ENCODE measurements around the gene MATK.

Gene MATK

DNA sequence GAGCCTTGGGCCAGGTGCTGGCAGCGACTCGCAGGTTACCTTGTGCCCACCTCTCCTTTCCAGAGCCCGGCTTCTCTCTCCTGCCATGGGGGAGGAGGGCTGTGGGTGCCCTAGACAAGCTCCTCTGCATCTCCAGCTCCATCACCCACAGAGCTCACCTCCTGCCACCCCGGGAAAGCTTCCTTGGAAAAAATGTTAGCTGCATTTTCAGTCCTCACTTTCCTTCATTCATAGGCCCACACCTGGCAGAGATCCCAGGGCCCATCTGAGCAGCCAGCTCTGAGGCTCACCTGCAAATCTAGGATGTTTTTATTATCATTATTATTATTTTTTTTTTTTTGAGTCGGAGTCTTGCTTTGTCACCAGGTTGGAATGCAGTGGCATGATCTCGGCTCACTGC lies 45.8 kb upstream of the MATK start:
- TF ChIP-seq TCF12 (IDR thresholded peaks at IDR 0.05; ENCODE audit: low read depth) (no peak), TAF1 (IDR thresholded peaks at IDR 0.05; ENCODE audit: low read depth) (no peak), EGR1 (IDR thresholded peaks at IDR 0.05) (no peak), FOXM1 (IDR thresholded peaks at IDR 0.05; ENCODE audit: borderline replicate concordance, low read depth) (no peak), TEAD4 (IDR thresholded peaks at IDR 0.05) (no peak), CREB1 (IDR thresholded peaks at IDR 0.05; ENCODE audit: low read depth) (no peak), EP300 (IDR thresholded peaks at IDR 0.05; ENCODE audit: borderline replicate concordance) (no peak)
- TF ChIP-seq, protein P1, sequence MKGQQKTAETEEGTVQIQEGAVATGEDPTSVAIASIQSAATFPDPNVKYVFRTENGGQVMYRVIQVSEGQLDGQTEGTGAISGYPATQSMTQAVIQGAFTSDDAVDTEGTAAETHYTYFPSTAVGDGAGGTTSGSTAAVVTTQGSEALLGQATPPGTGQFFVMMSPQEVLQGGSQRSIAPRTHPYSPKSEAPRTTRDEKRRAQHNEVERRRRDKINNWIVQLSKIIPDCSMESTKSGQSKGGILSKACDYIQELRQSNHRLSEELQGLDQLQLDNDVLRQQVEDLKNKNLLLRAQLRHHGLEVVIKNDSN (IDR thresholded peaks at IDR 0.05) = no peak
- TF ChIP-seq, protein P2, sequence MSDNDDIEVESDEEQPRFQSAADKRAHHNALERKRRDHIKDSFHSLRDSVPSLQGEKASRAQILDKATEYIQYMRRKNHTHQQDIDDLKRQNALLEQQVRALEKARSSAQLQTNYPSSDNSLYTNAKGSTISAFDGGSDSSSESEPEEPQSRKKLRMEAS (IDR thresholded peaks at IDR 0.05) = no peak

DNA sequence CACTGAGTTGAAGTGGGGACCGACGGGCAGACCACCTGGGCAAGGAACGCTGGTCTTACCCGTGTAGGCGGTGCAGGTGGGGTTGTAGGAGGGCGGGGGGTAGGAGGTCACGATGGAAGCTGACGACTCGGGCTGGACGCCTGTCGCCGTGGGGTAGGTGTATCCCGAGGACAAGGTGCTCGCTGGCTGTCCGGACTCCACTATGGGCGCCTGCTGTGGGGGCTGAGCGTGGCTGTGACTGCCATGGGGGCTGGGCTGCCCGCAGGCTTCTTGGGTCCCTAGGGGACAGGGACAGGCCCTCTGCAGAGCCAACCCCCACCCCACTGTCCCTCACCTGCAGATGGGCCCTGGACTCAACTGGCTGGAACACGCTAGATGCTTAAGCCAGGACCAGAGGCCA lies 45.4 kb upstream of the MATK start:
- no peak for TF ChIP-seq ZBTB7A (IDR thresholded peaks at IDR 0.05; ENCODE audit: low read depth)
- no peak for TF ChIP-seq RAD21 (IDR thresholded peaks at IDR 0.05; ENCODE audit: low read depth)
- TF ChIP-seq, protein P1 (IDR thresholded peaks at IDR 0.05) = no peak
- TF ChIP-seq, protein P3, sequence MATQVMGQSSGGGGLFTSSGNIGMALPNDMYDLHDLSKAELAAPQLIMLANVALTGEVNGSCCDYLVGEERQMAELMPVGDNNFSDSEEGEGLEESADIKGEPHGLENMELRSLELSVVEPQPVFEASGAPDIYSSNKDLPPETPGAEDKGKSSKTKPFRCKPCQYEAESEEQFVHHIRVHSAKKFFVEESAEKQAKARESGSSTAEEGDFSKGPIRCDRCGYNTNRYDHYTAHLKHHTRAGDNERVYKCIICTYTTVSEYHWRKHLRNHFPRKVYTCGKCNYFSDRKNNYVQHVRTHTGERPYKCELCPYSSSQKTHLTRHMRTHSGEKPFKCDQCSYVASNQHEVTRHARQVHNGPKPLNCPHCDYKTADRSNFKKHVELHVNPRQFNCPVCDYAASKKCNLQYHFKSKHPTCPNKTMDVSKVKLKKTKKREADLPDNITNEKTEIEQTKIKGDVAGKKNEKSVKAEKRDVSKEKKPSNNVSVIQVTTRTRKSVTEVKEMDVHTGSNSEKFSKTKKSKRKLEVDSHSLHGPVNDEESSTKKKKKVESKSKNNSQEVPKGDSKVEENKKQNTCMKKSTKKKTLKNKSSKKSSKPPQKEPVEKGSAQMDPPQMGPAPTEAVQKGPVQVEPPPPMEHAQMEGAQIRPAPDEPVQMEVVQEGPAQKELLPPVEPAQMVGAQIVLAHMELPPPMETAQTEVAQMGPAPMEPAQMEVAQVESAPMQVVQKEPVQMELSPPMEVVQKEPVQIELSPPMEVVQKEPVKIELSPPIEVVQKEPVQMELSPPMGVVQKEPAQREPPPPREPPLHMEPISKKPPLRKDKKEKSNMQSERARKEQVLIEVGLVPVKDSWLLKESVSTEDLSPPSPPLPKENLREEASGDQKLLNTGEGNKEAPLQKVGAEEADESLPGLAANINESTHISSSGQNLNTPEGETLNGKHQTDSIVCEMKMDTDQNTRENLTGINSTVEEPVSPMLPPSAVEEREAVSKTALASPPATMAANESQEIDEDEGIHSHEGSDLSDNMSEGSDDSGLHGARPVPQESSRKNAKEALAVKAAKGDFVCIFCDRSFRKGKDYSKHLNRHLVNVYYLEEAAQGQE (IDR thresholded peaks at IDR 0.05; ENCODE audit: low read depth) = no peak
- TF ChIP-seq FOXM1 (IDR thresholded peaks at IDR 0.05; ENCODE audit: borderline replicate concordance, low read depth) = no peak
- no peak for TF ChIP-seq CEBPB (IDR thresholded peaks at IDR 0.05)
- no peak for TF ChIP-seq TEAD4 (IDR thresholded peaks at IDR 0.05)
- TF ChIP-seq NFIC (IDR thresholded peaks at IDR 0.05) = no peak
- TF ChIP-seq EGR1 (IDR thresholded peaks at IDR 0.05) = no peak
- no peak for TF ChIP-seq YY1 (IDR thresholded peaks at IDR 0.05; ENCODE audit: low read depth)
- TF ChIP-seq, protein P2 (IDR thresholded peaks at IDR 0.05) = no peak
- TF ChIP-seq EP300 (IDR thresholded peaks at IDR 0.05; ENCODE audit: borderline replicate concordance) = no peak
- no peak for TF ChIP-seq TCF12 (IDR thresholded peaks at IDR 0.05; ENCODE audit: low read depth)
- TF ChIP-seq CREB1 (IDR thresholded peaks at IDR 0.05; ENCODE audit: low read depth) = no peak
- no peak for TF ChIP-seq TAF1 (IDR thresholded peaks at IDR 0.05; ENCODE audit: low read depth)

DNA sequence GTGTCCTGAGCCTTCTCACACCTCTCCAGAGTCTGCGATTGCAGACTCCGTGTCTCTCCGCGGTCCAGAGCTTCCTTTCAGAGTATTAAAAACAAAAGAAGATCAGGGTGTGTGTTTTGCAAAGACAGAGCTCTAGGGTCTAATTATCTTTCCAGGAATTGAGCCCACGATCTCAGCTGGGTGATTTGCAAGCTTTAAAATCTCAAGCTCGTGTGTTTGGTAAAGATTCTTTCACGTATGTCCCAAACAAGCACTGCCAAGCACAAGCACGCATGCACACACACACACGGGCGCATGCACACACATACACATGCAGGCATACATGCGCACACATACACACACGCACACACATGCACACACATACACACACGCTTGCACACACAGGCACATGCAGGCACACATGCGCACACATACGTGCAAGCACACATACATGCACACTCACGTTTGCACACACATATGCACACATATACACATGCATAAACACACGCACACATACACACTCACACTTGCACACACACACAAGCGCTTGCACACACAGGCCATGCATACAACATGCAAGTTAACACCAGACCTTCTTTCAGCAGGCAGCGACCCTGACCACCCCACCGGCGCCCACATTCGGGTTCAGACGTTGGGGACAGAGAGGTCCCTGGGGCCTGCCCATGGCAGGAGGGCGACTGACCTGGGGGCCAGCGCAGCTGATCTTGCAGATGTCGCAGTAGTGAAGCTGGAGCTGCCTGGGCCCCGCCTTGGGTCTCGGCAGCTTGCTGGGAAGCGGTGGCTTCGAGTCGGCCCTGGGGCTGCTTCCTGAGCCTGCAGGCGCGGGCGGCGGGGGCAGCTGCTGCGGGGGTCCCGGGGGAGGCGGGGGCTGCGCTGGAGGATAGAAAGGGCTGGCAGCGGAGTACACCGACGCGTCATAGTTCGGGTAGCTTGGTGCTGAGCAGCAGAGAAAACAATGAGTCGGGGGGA lies 44.7 kb upstream of the MATK start:
- TF ChIP-seq YY1 (IDR thresholded peaks at IDR 0.05; ENCODE audit: low read depth) (no peak), TAF1 (IDR thresholded peaks at IDR 0.05; ENCODE audit: low read depth) (no peak), TEAD4 (IDR thresholded peaks at IDR 0.05) (no peak), NFIC (IDR thresholded peaks at IDR 0.05) (no peak), TCF12 (IDR thresholded peaks at IDR 0.05; ENCODE audit: low read depth) (no peak), ZBTB7A (IDR thresholded peaks at IDR 0.05; ENCODE audit: low read depth) (no peak), CEBPB (IDR thresholded peaks at IDR 0.05) (no peak), RAD21 (IDR thresholded peaks at IDR 0.05; ENCODE audit: low read depth) (no peak), EGR1 (IDR thresholded peaks at IDR 0.05) (no peak), CREB1 (IDR thresholded peaks at IDR 0.05; ENCODE audit: low read depth) (no peak), FOXM1 (IDR thresholded peaks at IDR 0.05; ENCODE audit: borderline replicate concordance, low read depth) (no peak), EP300 (IDR thresholded peaks at IDR 0.05; ENCODE audit: borderline replicate concordance) (no peak)
- TF ChIP-seq, protein P3 (IDR thresholded peaks at IDR 0.05; ENCODE audit: low read depth) = no peak
- TF ChIP-seq, protein P1 (IDR thresholded peaks at IDR 0.05) = no peak
- TF ChIP-seq, protein P2 (IDR thresholded peaks at IDR 0.05) = no peak

DNA sequence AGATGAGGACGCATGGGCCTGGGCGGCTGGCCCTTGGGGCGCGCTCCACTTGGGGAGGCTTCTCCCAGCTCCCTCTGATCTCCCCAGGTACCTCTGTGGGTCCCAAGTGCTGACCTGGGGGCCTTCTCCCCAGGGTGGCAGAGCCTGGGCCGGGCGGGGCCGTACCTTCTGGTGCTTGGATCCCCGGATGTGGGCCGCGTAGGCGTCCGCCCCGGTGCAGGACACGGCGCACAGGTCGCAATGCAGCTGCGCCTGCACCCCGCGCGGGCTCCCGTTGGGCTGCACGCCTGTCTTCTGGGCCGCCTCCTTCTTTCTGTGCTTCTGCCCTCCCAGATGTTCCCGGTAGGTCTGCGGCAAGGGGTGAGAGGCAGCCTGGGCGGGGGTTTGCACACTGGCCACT lies 41.1 kb upstream of the MATK start:
- TF ChIP-seq YY1 (IDR thresholded peaks at IDR 0.05; ENCODE audit: low read depth) (no peak), CEBPB (IDR thresholded peaks at IDR 0.05) (no peak), TAF1 (IDR thresholded peaks at IDR 0.05; ENCODE audit: low read depth) (no peak)
- TF ChIP-seq, protein P1 (IDR thresholded peaks at IDR 0.05) = no peak
